ENCODE measurements around the gene TXN2. TPM values are rescaled to one million over a fixed set of nuclear protein-coding genes. Genes with fewer than 3 reads are reported as not detected.

TXN2 gene, protein sequence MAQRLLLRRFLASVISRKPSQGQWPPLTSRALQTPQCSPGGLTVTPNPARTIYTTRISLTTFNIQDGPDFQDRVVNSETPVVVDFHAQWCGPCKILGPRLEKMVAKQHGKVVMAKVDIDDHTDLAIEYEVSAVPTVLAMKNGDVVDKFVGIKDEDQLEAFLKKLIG
- 10 to 100 TPM; 64.4 to 65.3 TPM for total RNA-seq
- 100 to 1,000 TPM; 105 to 122 (median 108) TPM for polyA plus RNA-seq (ENCODE audit: insufficient read length in 6 of 6)
- long read RNA-seq, donor 1, transcript TXN2-201 (4 exons, 1,736 nt), result major isoform, 67 of 116 reads
- long read RNA-seq, donor 1, partial matches to known transcripts, result 42 of 116 reads
- long read RNA-seq, donor 1, other reads (novel, unspliced or antisense), result 0 of 116 reads
- long read RNA-seq, donor 2, transcript TXN2-204 (4 exons, 1,280 nt), result minor isoform, 6 of 77 reads
- long read RNA-seq, donor 2, transcript TXN2-201 (4 exons, 1,736 nt), result major isoform, 49 of 77 reads
- long read RNA-seq, donor 2, partial matches to known transcripts, result 21 of 77 reads
- long read RNA-seq, donor 2, other reads (novel, unspliced or antisense), result 0 of 77 reads
- long read RNA-seq, donor 3, transcript TXN2-201 (4 exons, 1,736 nt), result major isoform, 52 of 86 reads
- long read RNA-seq, donor 3, partial matches to known transcripts, result 28 of 86 reads
- long read RNA-seq, donor 3, other reads (novel, unspliced or antisense), result 0 of 86 reads
- long read RNA-seq, donor 4, transcript TXN2-201 (4 exons, 1,736 nt), result major isoform, 115 of 166 reads
- long read RNA-seq, donor 4, partial matches to known transcripts, result 34 of 166 reads
- long read RNA-seq, donor 4, other reads (novel, unspliced or antisense), result 8 of 166 reads
- long read RNA-seq, donor 5, transcript TXN2-201 (4 exons, 1,736 nt), result major isoform, 54 of 79 reads
- long read RNA-seq, donor 5, transcript TXN2-204 (4 exons, 1,280 nt), result minor isoform, 5 of 79 reads
- long read RNA-seq, donor 5, partial matches to known transcripts, result 17 of 79 reads
- long read RNA-seq, donor 5, other reads (novel, unspliced or antisense), result 0 of 79 reads
- long read RNA-seq, donor 6, transcript TXN2-201 (4 exons, 1,736 nt), result major isoform, 78 of 111 reads
- long read RNA-seq, donor 6, partial matches to known transcripts, result 25 of 111 reads
- long read RNA-seq, donor 6, other reads (novel, unspliced or antisense), result 0 of 111 reads
- long read RNA-seq, donor 7, transcript TXN2-201 (4 exons, 1,736 nt), result major isoform, 38 of 54 reads
- long read RNA-seq, donor 7, partial matches to known transcripts, result 12 of 54 reads
- long read RNA-seq, donor 7, other reads (novel, unspliced or antisense), result 0 of 54 reads
- long read RNA-seq, donor 8, transcript TXN2-201 (4 exons, 1,736 nt), result major isoform, 45 of 64 reads
- long read RNA-seq, donor 8, partial matches to known transcripts, result 15 of 64 reads
- long read RNA-seq, donor 8, other reads (novel, unspliced or antisense), result 0 of 64 reads
- long read RNA-seq, donor 9, result 0 reads
- long read RNA-seq, donor 10, transcript TXN2-204 (4 exons, 1,280 nt), result minor isoform, 13 of 230 reads
- long read RNA-seq, donor 10, transcript TXN2-205 (4 exons, 736 nt), result minor isoform, 5 of 230 reads
- long read RNA-seq, donor 10, transcript TXN2-201 (4 exons, 1,736 nt), result major isoform, 178 of 230 reads
- long read RNA-seq, donor 10, partial matches to known transcripts, result 18 of 230 reads
- long read RNA-seq, donor 10, other reads (novel, unspliced or antisense), result 15 of 230 reads
- long read RNA-seq, donor 11, transcript TXN2-201 (4 exons, 1,736 nt), result major isoform, 48 of 82 reads
- long read RNA-seq, donor 11, partial matches to known transcripts, result 34 of 82 reads
- long read RNA-seq, donor 11, other reads (novel, unspliced or antisense), result 0 of 82 reads
- long read RNA-seq, donor 12, transcript TXN2-201 (4 exons, 1,736 nt), result major isoform, 40 of 68 reads
- long read RNA-seq, donor 12, transcript TXN2-204 (4 exons, 1,280 nt), result minor isoform, 5 of 68 reads
- long read RNA-seq, donor 12, partial matches to known transcripts, result 23 of 68 reads
- long read RNA-seq, donor 12, other reads (novel, unspliced or antisense), result 0 of 68 reads

DNA sequence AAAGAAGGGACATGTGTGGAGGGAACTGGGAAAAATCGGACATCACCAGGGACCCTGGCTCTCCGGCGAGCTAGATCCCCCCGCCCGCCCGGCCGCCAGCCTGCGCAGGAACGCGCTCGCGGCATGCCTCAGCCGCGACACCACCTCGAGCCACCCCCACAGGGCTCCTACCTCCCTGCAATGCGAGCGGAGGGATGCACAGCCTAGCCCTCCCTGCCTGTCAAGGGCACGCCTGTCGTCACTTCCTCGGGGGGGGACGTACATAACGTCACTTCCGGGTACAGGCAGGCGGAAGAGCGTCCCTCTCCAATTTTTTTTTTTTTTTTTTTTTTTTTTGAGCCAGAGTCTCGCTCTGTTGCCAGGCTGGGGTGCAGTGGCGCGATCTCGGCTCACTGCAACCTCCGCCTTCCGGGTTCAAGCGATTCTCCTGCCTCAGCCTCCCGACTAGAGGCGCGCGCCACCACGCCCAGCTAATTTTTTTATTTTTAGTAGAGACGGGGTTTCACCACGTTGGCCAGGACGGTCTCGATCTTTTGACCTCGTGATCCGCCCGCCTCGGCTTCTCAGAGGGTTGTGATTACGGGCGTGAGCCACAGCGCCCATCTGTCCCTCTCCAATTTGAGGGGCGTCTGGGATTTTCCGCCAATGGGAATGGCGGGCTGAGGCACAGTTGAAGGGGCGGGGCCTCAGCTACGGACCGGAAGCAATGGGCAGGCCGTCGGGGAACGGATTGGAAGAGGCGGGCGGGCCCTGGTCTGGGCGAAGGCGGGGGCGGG is at the start of gene TXN2:
Gene TXN2, minus strand, starts transcription at position 248 of the 776 bp plus-strand sequence. CDS start 803 bp downstream, outside the sequence.
- H3K27ac ChIP-seq, result peak within 1 kb of the TSS; percentile 99
- H3K4me3 ChIP-seq, result peak within 1 kb of the TSS; percentile 73 to 77
- H3K9me3 ChIP-seq, result no peaks in the 10 kb centered on the region
- no peaks in the 10 kb centered on the region for H3K27me3 ChIP-seq
- DNase-seq (peak; percentile 97), ATAC-seq (peak; percentile 96)
- peaks cover 0 to 37% of the 10 kb centered on the region in 2 donors for H3K36me3 ChIP-seq
- TF ChIP-seq, protein P1, sequence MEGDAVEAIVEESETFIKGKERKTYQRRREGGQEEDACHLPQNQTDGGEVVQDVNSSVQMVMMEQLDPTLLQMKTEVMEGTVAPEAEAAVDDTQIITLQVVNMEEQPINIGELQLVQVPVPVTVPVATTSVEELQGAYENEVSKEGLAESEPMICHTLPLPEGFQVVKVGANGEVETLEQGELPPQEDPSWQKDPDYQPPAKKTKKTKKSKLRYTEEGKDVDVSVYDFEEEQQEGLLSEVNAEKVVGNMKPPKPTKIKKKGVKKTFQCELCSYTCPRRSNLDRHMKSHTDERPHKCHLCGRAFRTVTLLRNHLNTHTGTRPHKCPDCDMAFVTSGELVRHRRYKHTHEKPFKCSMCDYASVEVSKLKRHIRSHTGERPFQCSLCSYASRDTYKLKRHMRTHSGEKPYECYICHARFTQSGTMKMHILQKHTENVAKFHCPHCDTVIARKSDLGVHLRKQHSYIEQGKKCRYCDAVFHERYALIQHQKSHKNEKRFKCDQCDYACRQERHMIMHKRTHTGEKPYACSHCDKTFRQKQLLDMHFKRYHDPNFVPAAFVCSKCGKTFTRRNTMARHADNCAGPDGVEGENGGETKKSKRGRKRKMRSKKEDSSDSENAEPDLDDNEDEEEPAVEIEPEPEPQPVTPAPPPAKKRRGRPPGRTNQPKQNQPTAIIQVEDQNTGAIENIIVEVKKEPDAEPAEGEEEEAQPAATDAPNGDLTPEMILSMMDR (IDR thresholded peaks at IDR 0.05), result no peak
- H3K4me1 ChIP-seq, result peaks cover 0 to 26% of the 10 kb centered on the region in 2 donors
- intact Hi-C loops (cut with DNase I), result loop anchor here in 1 of 2 donors (10.0 kb wide), 1 partner anchor 287 kb away; no protein-coding TSS in a partner anchor

GRCh38 chr22:36528795-36529751 is 47.6 kb upstream of the TXN2 start, which contains the start of gene EIF3D:
Gene EIF3D, minus strand, starts transcription at chr22:36529166. Its CDS starts 3,045 bp downstream, at chr22:36526121.
- peak within 1 kb of the TSS; percentile 89 to 94 for H3K27ac ChIP-seq
- H3K36me3 ChIP-seq, result peaks cover 3 to 36% of the 10 kb centered on the region in 2 donors
- peaks cover 13 to 34% of the 10 kb centered on the region in 2 donors for H3K4me1 ChIP-seq
- peak; percentile 97 to 99 (median 98) for DNase-seq
- no peaks in the 10 kb centered on the region for H3K9me3 ChIP-seq
- peak within 1 kb of the TSS; percentile 87 to 96 for H3K4me3 ChIP-seq
- peak; percentile 94 for ATAC-seq
- TF ChIP-seq, protein P1 (IDR thresholded peaks at IDR 0.05), result no peak
- no peaks in the 10 kb centered on the region for H3K27me3 ChIP-seq
- intact Hi-C loops (cut with DNase I), result no loop called here

DNA sequence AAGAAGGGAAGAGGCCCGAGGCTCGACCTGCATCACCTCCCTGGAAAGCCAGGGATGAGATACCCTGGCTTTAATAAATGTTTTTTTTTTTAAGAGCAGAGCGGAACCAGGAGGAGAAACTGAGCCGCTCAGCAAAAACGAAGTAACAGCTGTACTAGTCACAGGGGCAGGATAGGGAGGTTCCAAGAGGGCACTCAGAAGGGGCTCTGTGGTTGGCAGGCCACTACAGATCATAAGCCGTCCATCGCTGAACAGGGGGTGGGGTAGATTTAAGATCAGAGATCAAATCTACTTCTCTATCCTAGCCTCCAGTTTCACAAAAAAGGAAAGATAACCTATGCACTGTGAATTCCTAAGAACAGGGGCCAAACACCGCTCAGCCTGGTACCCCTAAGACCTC is 46.9 kb upstream of the TXN2 start:
- intact Hi-C loops (cut with DNase I), result no loop called here
- peak overlapping the region; percentile 89 to 94 for H3K27ac ChIP-seq
- peaks cover 8 to 44% of the 10 kb centered on the region in 2 donors for H3K36me3 ChIP-seq
- peak overlapping the region; percentile 87 to 96 for H3K4me3 ChIP-seq
- H3K9me3 ChIP-seq, result no peaks in the 10 kb centered on the region
- peaks cover 13 to 34% of the 10 kb centered on the region in 2 donors for H3K4me1 ChIP-seq
- TF ChIP-seq, protein P1 (IDR thresholded peaks at IDR 0.05), result no peak
- peak; percentile 3 for ATAC-seq
- H3K27me3 ChIP-seq, result no peaks in the 10 kb centered on the region
- no peak for DNase-seq

Measured in left lung (tissue), 14 donors.